NCI-H748 (cell line): ENCODE measurements around the gene HLA-A.
A peak's percentile ranks its signal among the peaks of the same experiment; 100 is the strongest.

Source experiments
- DNase-seq: peaks from one replicate; lab custom pipeline; 2025; ENCODE audit not compliant: unreplicated experiment; lab: John Stamatoyannopoulos, UW

Gene HLA-A

DNA sequence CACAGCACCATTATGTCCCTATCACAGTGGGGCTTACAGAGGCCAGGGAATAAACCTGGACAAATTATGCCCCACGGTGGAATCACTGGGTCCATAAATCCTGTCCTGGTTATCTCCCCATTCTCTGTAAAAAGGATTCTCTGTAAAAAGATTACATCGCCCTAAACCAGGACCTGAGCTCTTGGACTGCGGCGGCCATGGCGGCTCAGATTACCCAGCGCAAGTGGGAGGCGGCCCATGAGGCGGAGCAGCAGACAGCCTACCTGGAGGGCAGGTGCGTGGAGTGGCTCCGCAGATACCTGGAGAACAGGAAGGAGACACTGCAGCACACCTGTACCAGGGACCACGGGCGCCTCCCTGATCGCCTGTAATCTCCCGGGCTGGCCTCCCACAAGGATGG, 8.4 kb upstream of the HLA-A start:
- DNase-seq, result peak; percentile 14

DNA sequence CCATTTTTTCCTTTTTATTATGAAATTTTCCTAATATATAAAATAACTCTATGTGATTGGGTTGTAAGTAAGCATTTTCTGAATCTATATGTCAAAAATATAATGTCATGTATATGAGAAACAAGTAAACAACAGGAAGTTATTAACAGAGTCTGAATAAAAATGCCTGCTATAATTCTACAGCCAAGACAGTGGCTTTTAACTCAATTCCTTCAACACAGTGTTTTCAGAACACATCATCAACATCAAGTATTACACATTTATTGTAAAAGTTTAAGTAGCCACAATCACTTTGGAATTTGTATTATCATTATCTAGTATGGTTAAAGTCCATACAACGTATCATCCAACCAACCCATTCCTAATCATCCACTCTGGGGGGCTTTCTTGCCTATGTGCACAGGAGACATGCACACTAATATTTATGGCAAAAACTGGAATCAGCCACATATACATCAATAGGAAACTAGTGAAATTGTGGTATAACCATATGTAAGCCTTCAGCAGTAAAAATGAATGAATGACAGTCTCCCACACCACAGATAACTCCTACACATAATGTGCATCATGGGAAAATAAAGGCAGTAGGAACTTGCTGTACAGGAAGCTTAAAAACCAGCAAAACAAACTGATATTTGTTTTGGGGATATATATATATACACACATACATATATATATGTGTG, 6.9 kb upstream of the HLA-A start:
- no peak for DNase-seq

DNA sequence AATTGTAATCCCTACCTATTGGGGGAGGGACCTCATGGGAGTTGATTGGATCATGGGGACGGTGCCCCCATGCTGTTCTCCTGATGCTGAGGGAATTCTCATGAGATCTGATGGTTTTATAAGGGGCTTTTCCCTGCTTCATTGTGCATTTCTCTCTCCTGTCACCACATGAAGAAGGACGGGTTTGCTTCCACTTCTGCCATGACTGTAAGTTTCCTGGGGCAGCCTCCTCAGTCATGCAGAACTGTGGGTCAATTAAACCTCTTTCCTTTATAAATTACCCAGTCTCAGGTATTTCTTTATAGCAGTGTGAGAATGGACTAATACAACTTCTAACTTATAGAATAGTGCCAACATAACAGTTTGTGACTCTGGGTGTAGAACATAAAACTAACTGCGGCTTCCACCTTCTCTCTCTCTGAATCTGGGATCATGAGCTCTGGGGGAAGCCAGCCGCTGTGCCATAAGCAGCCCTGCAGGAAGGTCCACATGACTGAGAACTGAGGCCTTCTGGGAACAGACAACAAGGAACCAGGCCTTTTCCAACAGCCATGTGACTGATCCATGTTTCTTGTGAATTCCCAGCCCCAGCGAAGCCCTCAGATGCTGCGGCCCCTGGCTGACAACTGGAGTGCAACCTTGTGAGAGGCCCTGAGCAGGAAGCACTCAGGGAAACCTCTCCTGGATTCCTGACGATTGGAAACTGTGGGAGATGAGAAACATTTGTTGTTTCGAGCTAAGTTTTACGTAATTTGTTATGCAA, 3.4 kb upstream of the HLA-A start:
- DNase-seq, result no peak

- DNase-seq, result no peak
Measured at GRCh38 chr6:29941016-29941415, 1.3 kb upstream of the HLA-A start.

- no peak for DNase-seq
Measured at GRCh38 chr6:29941471-29941870, 861 bp upstream of the HLA-A start.

DNA sequence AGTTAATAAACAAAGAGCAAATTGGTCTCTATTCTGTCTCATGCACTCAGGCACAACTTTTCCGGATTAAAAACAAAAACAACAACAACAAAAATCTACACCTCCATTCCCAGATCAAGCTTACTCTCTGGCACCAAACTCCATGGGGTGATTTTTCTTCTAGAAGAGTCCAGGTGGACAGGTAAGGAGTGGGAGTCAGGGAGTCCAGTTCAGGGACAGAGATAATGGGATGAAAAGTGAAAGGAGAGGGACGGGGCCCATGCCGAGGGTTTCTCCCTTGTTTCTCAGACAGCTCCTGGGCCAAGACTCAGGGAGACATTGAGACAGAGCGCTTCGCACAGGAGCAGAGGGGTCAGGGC, 437 bp upstream of the HLA-A start:
- no peak for DNase-seq

GRCh38 chr6:29943053-29943966, 978 bp downstream of the HLA-A start:
- no peak for DNase-seq

DNA sequence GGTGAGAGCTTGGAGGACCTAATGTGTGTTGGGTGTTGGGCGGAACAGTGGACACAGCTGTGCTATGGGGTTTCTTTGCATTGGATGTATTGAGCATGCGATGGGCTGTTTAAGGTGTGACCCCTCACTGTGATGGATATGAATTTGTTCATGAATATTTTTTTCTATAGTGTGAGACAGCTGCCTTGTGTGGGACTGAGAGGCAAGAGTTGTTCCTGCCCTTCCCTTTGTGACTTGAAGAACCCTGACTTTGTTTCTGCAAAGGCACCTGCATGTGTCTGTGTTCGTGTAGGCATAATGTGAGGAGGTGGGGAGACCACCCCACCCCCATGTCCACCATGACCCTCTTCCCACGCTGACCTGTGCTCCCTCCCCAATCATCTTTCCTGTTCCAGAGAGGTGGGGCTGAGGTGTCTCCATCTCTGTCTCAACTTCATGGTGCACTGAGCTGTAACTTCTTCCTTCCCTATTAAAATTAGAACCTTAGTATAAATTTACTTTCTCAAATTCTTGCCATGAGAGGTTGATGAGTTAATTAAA, 3.0 kb downstream of the HLA-A start:
- DNase-seq, result no peak

- no peak for DNase-seq
Measured at GRCh38 chr6:29946223-29947076, 4.1 kb downstream of the HLA-A start.

DNA sequence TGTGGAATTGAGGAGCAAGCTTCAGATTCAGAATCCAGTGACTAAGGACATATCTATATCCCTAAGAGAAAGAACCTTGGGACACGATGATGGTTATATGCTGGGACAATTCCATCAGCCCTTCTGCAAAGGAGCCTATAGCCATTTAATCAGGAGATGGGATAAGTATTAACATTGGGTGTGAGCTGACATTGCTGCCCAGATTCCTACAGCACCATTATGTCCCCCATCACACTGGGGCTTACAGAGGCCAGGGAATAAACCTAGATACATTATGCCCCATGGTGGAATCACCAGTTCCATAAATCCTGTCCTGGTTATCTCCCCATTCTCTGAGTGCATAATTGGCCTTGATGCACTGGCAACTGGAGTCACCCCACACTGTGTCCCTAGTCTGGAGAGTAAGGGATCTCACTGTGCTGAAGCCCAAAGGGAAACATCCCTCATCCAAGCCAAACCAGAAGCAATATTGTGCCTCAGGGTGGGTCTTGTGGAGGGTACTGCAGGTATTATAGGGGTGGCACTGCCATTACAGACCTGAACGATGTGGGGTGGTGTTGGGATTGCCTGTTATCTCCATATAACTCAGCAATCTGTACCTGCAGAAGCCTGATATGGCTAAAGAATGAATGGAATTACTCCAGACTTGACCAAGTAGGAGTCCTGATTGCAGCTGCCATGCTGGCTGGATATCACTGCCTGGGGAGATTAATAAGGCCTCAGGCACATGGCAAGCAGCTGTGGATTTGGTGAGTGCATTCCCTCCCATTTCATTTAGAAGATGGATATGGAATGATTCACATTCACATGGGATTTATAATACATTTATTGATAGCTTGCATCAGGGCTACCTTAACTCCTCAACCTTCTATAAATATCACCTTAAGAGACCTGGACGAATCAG, 5.0 kb downstream of the HLA-A start:
- DNase-seq, result no peak

- no peak for DNase-seq
Measured at GRCh38 chr6:29948277-29948676, 5.9 kb downstream of the HLA-A start.

DNA sequence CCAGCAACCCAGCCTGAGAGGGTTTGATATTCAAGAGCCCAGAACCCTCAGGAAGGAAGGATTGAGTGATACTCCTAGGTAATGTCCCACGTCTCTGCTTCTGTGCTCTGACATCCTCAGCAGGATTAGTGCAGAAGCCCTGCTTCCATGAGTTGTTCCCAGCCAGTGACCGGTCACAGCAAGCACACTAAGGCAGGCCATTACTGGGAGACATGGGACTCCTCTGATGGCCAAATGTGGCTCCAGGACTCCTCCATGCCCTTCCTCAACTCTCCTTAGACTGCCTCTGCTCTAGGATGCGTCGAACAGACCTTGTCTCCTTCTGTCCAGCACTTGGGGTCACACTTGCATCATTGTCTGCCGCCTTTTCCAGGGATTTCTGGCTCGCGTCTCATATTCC, 7.6 kb downstream of the HLA-A start:
- no peak for DNase-seq

DNA sequence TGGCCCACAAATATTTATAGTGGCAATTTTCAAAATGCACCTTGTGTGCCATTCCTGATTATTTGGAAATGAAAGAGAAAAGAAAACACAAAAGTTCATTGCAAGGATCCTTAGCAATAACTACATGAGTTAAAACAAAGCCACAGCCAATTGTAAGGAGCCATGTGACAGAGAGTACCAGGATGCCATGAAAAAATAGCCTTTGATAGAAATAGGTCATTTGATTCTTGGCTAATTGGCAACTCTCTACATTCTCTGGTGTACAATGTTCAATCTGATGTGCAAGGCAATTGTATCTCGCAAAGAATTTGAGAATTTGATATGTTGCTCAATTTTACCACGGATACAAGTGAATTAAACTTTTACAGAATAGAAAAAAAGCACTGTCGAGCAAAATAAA, 9.6 kb downstream of the HLA-A start:
- no peak for DNase-seq

DNA sequence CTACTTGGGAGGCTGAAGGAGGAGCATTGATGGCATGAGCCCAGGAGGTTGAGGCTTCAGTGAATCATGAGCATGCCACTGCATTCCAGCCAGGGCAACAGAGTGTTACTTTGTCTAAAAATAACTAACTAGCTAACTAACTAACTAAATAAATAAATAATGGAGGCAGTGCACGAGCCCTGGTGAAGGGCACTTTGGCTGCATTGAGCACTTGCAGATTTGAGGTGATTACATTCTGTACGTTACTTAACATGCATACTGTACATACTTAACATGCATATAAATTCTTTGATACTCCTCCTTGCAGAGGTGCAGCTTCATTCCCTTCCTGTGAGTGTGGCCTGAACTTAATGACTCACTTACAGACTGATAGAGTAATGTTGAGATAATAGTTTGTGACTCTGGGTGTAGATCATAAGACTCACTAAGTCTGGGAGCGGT, 10.7 kb downstream of the HLA-A start:
- no peak for DNase-seq

GRCh38 chr6:29953686-29954085, 11.4 kb downstream of the HLA-A start:
- DNase-seq, result no peak

DNA sequence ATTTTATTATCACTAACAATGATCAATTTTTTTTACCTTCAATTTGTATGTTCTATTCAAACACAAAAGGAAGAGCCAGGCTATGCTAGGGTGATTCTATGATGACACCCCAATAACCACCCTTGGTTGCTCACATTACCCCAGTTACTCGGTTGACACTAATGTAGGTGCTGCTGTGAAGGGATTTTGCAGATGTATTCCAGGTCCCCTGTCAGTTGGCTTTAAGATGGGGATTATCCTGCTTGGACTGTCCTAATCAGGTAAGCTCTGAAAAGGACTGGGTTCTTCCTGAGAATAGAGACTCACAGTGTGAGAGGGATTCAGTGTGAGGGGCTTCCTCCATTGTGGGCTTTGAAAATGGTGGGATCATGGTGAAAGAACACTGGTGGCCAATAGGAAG, 11.9 kb downstream of the HLA-A start:
- no peak for DNase-seq

DNA sequence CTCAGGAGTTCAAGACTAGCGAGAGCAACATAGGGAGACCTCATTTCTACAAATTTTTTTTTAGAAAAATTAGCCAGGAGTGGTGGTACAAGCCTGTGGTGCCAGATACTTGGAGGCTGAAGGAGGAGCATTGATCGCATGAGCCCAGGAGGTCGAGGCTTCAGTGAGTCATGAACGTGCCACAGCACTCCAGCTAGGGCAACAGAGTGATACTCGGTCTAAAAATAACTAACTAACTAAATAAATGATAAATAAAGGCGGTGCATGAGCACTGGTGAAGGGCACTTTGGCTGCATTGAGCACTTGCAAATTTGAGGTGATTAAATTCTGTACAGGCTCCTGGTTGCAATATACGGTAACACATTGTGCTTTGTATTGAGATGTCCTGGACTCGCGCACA, 13.5 kb downstream of the HLA-A start:
- no peak for DNase-seq

GRCh38 chr6:29956518-29956917, 14.2 kb downstream of the HLA-A start:
- DNase-seq, result no peak

DNA sequence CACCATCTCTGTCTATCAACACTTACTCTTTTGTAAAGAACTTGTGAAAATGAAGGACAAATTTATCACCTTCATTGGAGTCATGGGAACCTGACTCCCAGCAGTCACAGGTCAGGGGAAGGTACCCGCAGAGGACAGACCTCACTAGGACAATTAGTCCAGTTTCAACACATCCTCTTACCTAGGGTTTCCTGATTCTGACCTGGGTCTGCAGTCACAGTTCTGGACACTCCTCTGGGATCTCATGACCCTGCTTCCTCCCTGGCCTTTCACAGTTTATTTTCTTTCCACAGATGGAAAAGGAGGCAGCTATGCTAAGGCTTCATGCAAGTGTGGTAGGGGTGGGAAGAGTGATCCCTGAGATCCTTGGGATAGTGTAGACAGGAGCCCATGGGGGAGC, 15.7 kb downstream of the HLA-A start:
- no peak for DNase-seq

GRCh38 chr6:29958921-29959320, 16.6 kb downstream of the HLA-A start:
- no peak for DNase-seq
